GM18507 (cell line): ENCODE results near the gene BCL2L15.
A peak's percentile ranks its signal among the peaks of the same experiment; 100 is the strongest.

ENCODE experiments used
- DNase-seq: peaks from one replicate; pipeline ENCODE4 v3.0.0; 2011; ENCODE audit warnings: low read depth; ENCODE audit not compliant: insufficient read length; ENCODE audit errors: extremely low spot score
- FAIRE-seq: peaks from 2 replicates; lab custom pipeline; 2011; peaks lifted over from hg19 to GRCh38; lab: Jason Lieb, UNC

BCL2L15 gene

GRCh38 chr1:113846391-113847035 lies 40.9 kb downstream of the BCL2L15 start:
- FAIRE-seq (no peak), DNase-seq (no peak)

DNA sequence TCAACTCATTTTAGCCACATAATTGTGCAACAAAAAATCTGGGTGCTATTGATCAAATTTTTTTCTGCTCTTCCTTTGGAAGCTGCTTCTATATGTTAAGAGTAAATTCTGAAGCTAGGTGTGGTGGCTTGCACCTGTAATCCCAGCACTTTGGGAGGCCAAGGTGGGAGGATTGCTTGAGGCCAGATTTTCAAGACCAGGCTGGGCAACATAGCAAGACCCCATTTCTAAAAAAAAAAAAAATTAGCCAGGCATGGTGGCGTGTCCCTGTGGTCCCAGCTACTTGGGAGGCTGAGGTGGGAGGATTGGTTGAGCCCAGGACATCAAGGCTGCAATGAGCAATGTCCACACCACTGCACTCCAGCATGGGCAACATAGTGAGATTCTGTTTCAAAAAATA lies 50.8 kb downstream of the BCL2L15 start:
- DNase-seq (no peak), FAIRE-seq (no peak)

GRCh38 chr1:113835686-113836290 lies 51.6 kb downstream of the BCL2L15 start:
- DNase-seq, result peak; percentile 20
- FAIRE-seq, result peak; percentile 15

GRCh38 chr1:113834716-113835115 lies 52.7 kb downstream of the BCL2L15 start:
- FAIRE-seq (no peak), DNase-seq (no peak)
